Upper lobe of left lung (tissue), 6 donors: Measurements from ENCODE around the gene OTOS. TPM values are rescaled to one million over a fixed set of nuclear protein-coding genes. Genes with fewer than 3 reads are reported as not detected.

ENCODE experiments used
- ATAC-seq, 2 donors: fragments of 200-7000 bp; cut with Tn5 transposase; one replicate each; pipeline ENCODE4 v1.9.1; 2022; ENCODE audit warnings: mild to moderate bottlenecking in 2 of 2, moderate library complexity in 2 of 2; ENCODE audit not compliant: low FRiP score in 2 of 2
- DNase-seq, 2 donors: peaks; one replicate each; pipeline ENCODE4 v3.0.0-alpha.2; 2019 to 2020
- H3K27ac ChIP-seq, 4 donors: fragments of 200-600 bp; sonication (generic); one replicate each; pipeline ENCODE4 v1.5.1; 2016 to 2019
- H3K27me3 ChIP-seq, 4 donors: fragments of 200-600 bp; sonication (generic); one replicate each; pipeline ENCODE4 v1.5.1; 2017 to 2019
- H3K36me3 ChIP-seq, 4 donors: fragments of 200-600 bp; sonication (generic); one replicate each; pipeline ENCODE4 v1.5.1; 2016 to 2019
- H3K4me1 ChIP-seq, 4 donors: fragments of 200-600 bp; sonication (generic); one replicate each; pipeline ENCODE4 v1.5.1; 2018 to 2019
- H3K4me3 ChIP-seq, 4 donors: fragments of 200-600 bp; sonication (generic); one replicate each; pipeline ENCODE4 v1.5.1; 2017 to 2019; ENCODE audit warnings: mild to moderate bottlenecking in 2 of 4, moderate library complexity in 1 of 4
- H3K9me3 ChIP-seq, 4 donors: fragments of 200-600 bp; sonication (generic); one replicate each; pipeline ENCODE4 v1.5.1; 2018 to 2019
- CTCF ChIP-seq, 6 experiments: fragments of 450-650 bp in 4 of 6; fragments of 200-600 bp in 2 of 6; sonication (generic) in 2 of 6; IDR thresholded peaks; one replicate each; pipeline ENCODE4 v1.5.1; 2016 to 2019; ENCODE audit warnings: antibody characterized with exemption in 6 of 6
- EP300 ChIP-seq, 4 donors: sonication (generic); formaldehyde crosslinking; IDR thresholded peaks; one replicate each; pipeline ENCODE4 v1.5.1; 2017; ENCODE audit warnings: antibody characterized with exemption in 4 of 4, control low read depth in 2 of 4
- POLR2A ChIP-seq, 4 donors: fragments of 450-650 bp; IDR thresholded peaks; one replicate each; pipeline ENCODE4 v1.5.1; 2016 to 2017; ENCODE audit warnings: antibody characterized with exemption in 4 of 4, mild to moderate bottlenecking in 2 of 4
- POLR2AphosphoS5 ChIP-seq, 2 donors: sonication (generic); formaldehyde crosslinking; IDR thresholded peaks; one replicate each; pipeline ENCODE4 v1.5.1; 2017; ENCODE audit warnings: antibody characterized with exemption in 2 of 2
- WGBS, 2 donors: methylation state at CpG; one replicate each; pipeline ENCODE4 v1.1.5; 2017 to 2018; 5-methylcytosine and 5-hydroxymethylcytosine counted together
- total RNA-seq, 6 donors: library from RNA; depleted of rRNA in 4 of 6; stranded (reverse); fragments of >200 nt in 4 of 6; gene quantifications; one replicate each; pipeline versions ENCODE4 v1.1.0 to v1.2.1, GENCODE V29; 2016 to 2021
- donor health status: DM: no; HTN: no; CAD: no; lungs with moderate emphysema.
- donor health status: DM: no; HTN: yes; CAD: no; lungs with severe emphysema.

Gene OTOS
- total RNA-seq, 6 donors from 2014 or later: not detected

- Histone ChIP-seq H3K4me3 (no peak overlapping the region), H3K36me3 (no peaks in the 10 kb centered on the region), H3K27me3 (no peaks in the 10 kb centered on the region), H3K4me1 (no peaks in the 10 kb centered on the region), H3K27ac (no peak overlapping the region), H3K9me3 (no peaks in the 10 kb centered on the region)
- WGBS, 2 donors: 69 to 82% methylated on average over 13 of the region's 13 CpGs
- DNase-seq (no peak), ATAC-seq (no peak)
- TF ChIP-seq EP300 (IDR thresholded peaks at IDR 0.05) (no peak), POLR2AphosphoS5 (IDR thresholded peaks at IDR 0.05) (no peak), CTCF (IDR thresholded peaks at IDR 0.05) (no peak), POLR2A (IDR thresholded peaks at IDR 0.05) (no peak)
These were observed 15.4 kb upstream of the OTOS start for GRCh38 chr2:240155745-240156390.

GRCh38 chr2:240155048-240155744 is 14.7 kb upstream of the OTOS start:
- Histone ChIP-seq H3K36me3 (no peaks in the 10 kb centered on the region), H3K27ac (no peak overlapping the region), H3K9me3 (no peaks in the 10 kb centered on the region), H3K27me3 (no peaks in the 10 kb centered on the region), H3K4me3 (no peak overlapping the region), H3K4me1 (no peaks in the 10 kb centered on the region)
- DNase-seq (no peak), ATAC-seq (no peak)
- 71 to 84% methylated on average over 16 to 17 of the region's 17 CpGs for WGBS, 2 donors
- no peak for TF ChIP-seq EP300 (IDR thresholded peaks at IDR 0.05)
- TF ChIP-seq CTCF (IDR thresholded peaks at IDR 0.05): no peak
- TF ChIP-seq POLR2AphosphoS5 (IDR thresholded peaks at IDR 0.05): no peak
- TF ChIP-seq POLR2A (IDR thresholded peaks at IDR 0.05): no peak

GRCh38 chr2:240154606-240155005 is 14.1 kb upstream of the OTOS start:
- Histone ChIP-seq H3K27ac (no peak overlapping the region), H3K27me3 (no peaks in the 10 kb centered on the region), H3K4me1 (no peaks in the 10 kb centered on the region), H3K4me3 (no peak overlapping the region), H3K9me3 (no peaks in the 10 kb centered on the region), H3K36me3 (no peaks in the 10 kb centered on the region)
- ATAC-seq (no peak), DNase-seq (no peak)
- 79 to 89% methylated on average over 8 of the region's 8 CpGs for WGBS, 2 donors
- TF ChIP-seq CTCF (IDR thresholded peaks at IDR 0.05) (no peak), EP300 (IDR thresholded peaks at IDR 0.05) (no peak), POLR2A (IDR thresholded peaks at IDR 0.05) (no peak), POLR2AphosphoS5 (IDR thresholded peaks at IDR 0.05) (no peak)

- no peak for ATAC-seq
- Histone ChIP-seq H3K4me1 (no peaks in the 10 kb centered on the region), H3K27me3 (no peaks in the 10 kb centered on the region), H3K36me3 (no peaks in the 10 kb centered on the region), H3K9me3 (no peaks in the 10 kb centered on the region), H3K27ac (no peak overlapping the region), H3K4me3 (no peak overlapping the region)
- TF ChIP-seq POLR2AphosphoS5 (IDR thresholded peaks at IDR 0.05) (no peak), POLR2A (IDR thresholded peaks at IDR 0.05) (no peak), EP300 (IDR thresholded peaks at IDR 0.05) (no peak), CTCF (IDR thresholded peaks at IDR 0.05) (no peak)
- DNase-seq: no peak
- 69 to 84% methylated on average over 2 to 3 of the region's 3 CpGs for WGBS, 2 donors
These were observed 13.0 kb upstream of the OTOS start for GRCh38 chr2:240153418-240153817.
